H9 (cell line): ENCODE measurements around the gene RAD9B. TPM values are rescaled to one million over a fixed set of nuclear protein-coding genes. Genes with fewer than 3 reads are reported as not detected.

Source experiments
- DNase-seq: peaks from one replicate; pipeline ENCODE4 v3.0.0-alpha.2; 2017
- H2AFZ ChIP-seq: one replicate; pipeline ENCODE4 v1.6.1; 2013; ENCODE audit warnings: mild to moderate bottlenecking, low read length, control low read depth, moderate library complexity
- H2AK5ac ChIP-seq: 2 replicates; pipeline ENCODE4 v1.6.1; 2013; ENCODE audit warnings: low read length, control low read depth, mixed read lengths; ENCODE audit not compliant: insufficient read length
- H2BK120ac ChIP-seq: one replicate; pipeline ENCODE4 v1.6.1; 2013; ENCODE audit warnings: low read depth, mild to moderate bottlenecking, low read length, control low read depth, inconsistent platforms; ENCODE audit not compliant: poor library complexity, severe bottlenecking
- H2BK12ac ChIP-seq: 2 replicates; pipeline ENCODE4 v1.6.1; 2013; ENCODE audit warnings: low read length, control low read depth, mixed read lengths, low read depth; ENCODE audit not compliant: insufficient read length
- H2BK15ac ChIP-seq: 2 replicates; pipeline ENCODE4 v1.6.1; 2013; ENCODE audit warnings: low read depth, low read length, control low read depth
- H2BK20ac ChIP-seq: one replicate; pipeline ENCODE4 v1.6.1; 2013; ENCODE audit warnings: low read depth, mild to moderate bottlenecking, low read length, control low read depth, inconsistent platforms; ENCODE audit not compliant: poor library complexity, severe bottlenecking
- H2BK5ac ChIP-seq: 2 replicates; pipeline ENCODE4 v1.6.1; 2013; ENCODE audit warnings: low read length, control low read depth, mixed read lengths; ENCODE audit not compliant: insufficient read length
- H3K14ac ChIP-seq: 2 replicates; pipeline ENCODE4 v1.6.1; 2013; ENCODE audit warnings: low read length, control low read depth; ENCODE audit not compliant: insufficient read depth
- H3K18ac ChIP-seq: 2 replicates; pipeline ENCODE4 v1.6.1; 2013; ENCODE audit warnings: low read depth, mild to moderate bottlenecking, mixed read lengths, low read length, control low read depth; ENCODE audit not compliant: insufficient read length
- H3K23ac ChIP-seq: 2 replicates; pipeline ENCODE4 v1.6.1; 2013; ENCODE audit warnings: low read length, control low read depth, mixed read lengths, low read depth; ENCODE audit not compliant: insufficient read length
- H3K23me2 ChIP-seq: 2 replicates; pipeline ENCODE4 v1.6.1; 2013; ENCODE audit warnings: low read depth, mild to moderate bottlenecking, mixed read lengths, low read length, control low read depth; ENCODE audit not compliant: insufficient read length, poor library complexity, severe bottlenecking
- H3K27ac ChIP-seq: 2 replicates; pipeline ENCODE4 v1.5.1; 2013; ENCODE audit warnings: low read length, control low read depth, mixed read lengths, low read depth; ENCODE audit not compliant: insufficient read length
- H3K27me3 ChIP-seq: 2 replicates; pipeline ENCODE4 v1.6.1; 2013; ENCODE audit warnings: low read length, control low read depth, inconsistent platforms; ENCODE audit not compliant: insufficient read depth
- H3K4ac ChIP-seq: 2 replicates; pipeline ENCODE4 v1.6.1; 2013; ENCODE audit warnings: low read depth, mild to moderate bottlenecking, control low read depth, inconsistent platforms, low read length, moderate library complexity
- H3K4me1 ChIP-seq: 2 replicates; pipeline ENCODE4 v1.6.1; 2013; ENCODE audit warnings: low read length, control low read depth, inconsistent platforms; ENCODE audit not compliant: insufficient read depth
- H3K4me2 ChIP-seq: 2 replicates; pipeline ENCODE4 v1.6.1; 2013; ENCODE audit warnings: low read length, control low read depth, mixed read lengths; ENCODE audit not compliant: insufficient read length, insufficient read depth
- H3K56ac ChIP-seq: 2 replicates; pipeline ENCODE4 v1.6.1; 2013; ENCODE audit warnings: low read depth, mild to moderate bottlenecking, mixed read lengths, low read length, control low read depth; ENCODE audit not compliant: insufficient read length
- H3K79me1 ChIP-seq: 2 replicates; pipeline ENCODE4 v1.6.1; 2013; ENCODE audit warnings: low read depth, mild to moderate bottlenecking, moderate library complexity, low read length, control low read depth, inconsistent platforms; ENCODE audit not compliant: insufficient read depth, poor library complexity, severe bottlenecking
- H3K79me2 ChIP-seq: 2 replicates; pipeline ENCODE4 v1.6.1; 2013; ENCODE audit warnings: low read length, control low read depth, inconsistent platforms; ENCODE audit not compliant: insufficient read depth
- H3K9ac ChIP-seq: 2 replicates; pipeline ENCODE4 v1.6.1; 2013; ENCODE audit warnings: low read length, control low read depth, mixed read lengths; ENCODE audit not compliant: insufficient read length; ENCODE audit errors: extremely low read depth
- H3K9me3 ChIP-seq: one replicate; pipeline ENCODE4 v1.6.1; 2013; ENCODE audit warnings: low read depth, low read length, inconsistent platforms; ENCODE audit not compliant: control insufficient read depth
- H3T11ph ChIP-seq: one replicate; pipeline ENCODE4 v1.6.1; 2013; ENCODE audit warnings: mild to moderate bottlenecking, low read length, control low read depth, inconsistent platforms
- H4K20me1 ChIP-seq: one replicate; pipeline ENCODE4 v1.6.1; 2013; ENCODE audit not compliant: control insufficient read depth, insufficient read length, insufficient read depth
- H4K5ac ChIP-seq: 2 replicates; pipeline ENCODE4 v1.6.1; 2013; ENCODE audit warnings: low read depth, mild to moderate bottlenecking, mixed read lengths, low read length, control low read depth; ENCODE audit not compliant: insufficient read length
- H4K8ac ChIP-seq: replicated peaks from 2 replicates; pipeline ENCODE4 v1.6.1; 2013; ENCODE audit warnings: low read length, control low read depth, mixed read lengths, low read depth; ENCODE audit not compliant: insufficient read length
- H4K91ac ChIP-seq: 2 replicates; pipeline ENCODE4 v1.6.1; 2013; ENCODE audit warnings: low read depth, mild to moderate bottlenecking, moderate library complexity, mixed read lengths, low read length, control low read depth; ENCODE audit not compliant: insufficient read length
- H3K27ac Mint-ChIP-seq, 3 experiments: 2 replicates in 2 of 3; 3 replicates in 1 of 3; pipeline ENCODE4 v1.8.0; 2020 to 2021; ENCODE audit warnings: mixed read lengths in 3 of 3, mild to moderate bottlenecking in 1 of 3, moderate library complexity in 1 of 3
- H3K27me3 Mint-ChIP-seq: 2 replicates; pipeline ENCODE4 v1.8.0; 2021; ENCODE audit warnings: low read depth, mild to moderate bottlenecking, moderate library complexity, mixed read lengths
- H3K36me3 Mint-ChIP-seq, 3 experiments: 2 replicates in 2 of 3; 3 replicates in 1 of 3; pipeline ENCODE4 v1.8.0; 2020 to 2021; ENCODE audit warnings: low read depth in 3 of 3, mixed read lengths in 3 of 3; ENCODE audit not compliant: insufficient read depth in 1 of 3
- H3K4me1 Mint-ChIP-seq, 2 experiments: 2 replicates each; pipeline ENCODE4 v1.8.0; 2020; ENCODE audit warnings: mixed read lengths in 2 of 2
- H3K4me3 Mint-ChIP-seq, 2 experiments: 2 replicates in 1 of 2; 3 replicates in 1 of 2; pipeline ENCODE4 v1.8.0; 2020 to 2021; ENCODE audit warnings: mild to moderate bottlenecking in 2 of 2, mixed read lengths in 2 of 2, moderate library complexity in 1 of 2
- H3K9me3 Mint-ChIP-seq, 2 experiments: 2 replicates in 1 of 2; 3 replicates in 1 of 2; pipeline ENCODE4 v1.8.0; 2020; ENCODE audit warnings: mild to moderate bottlenecking in 2 of 2, mixed read lengths in 2 of 2, moderate library complexity in 1 of 2
- CTCF ChIP-seq: fragments of 200-600 bp; sonication (generic); conservative IDR thresholded peaks from 3 replicates; pipeline ENCODE4 v1.8.0; 2021; ENCODE audit warnings: antibody characterized with exemption, mild to moderate bottlenecking
- WGBS: extraction: QIAGEN DNeasy Blood & Tissue Kit; methylation state at CpG from one replicate; pipeline ENCODE4 v1.1.7; 2013; ENCODE audit warnings: missing lambda C conversion rate, low lambda C conversion rate, mixed read lengths; ENCODE audit not compliant: insufficient read length; ENCODE audit errors: extremely low coverage; 5-methylcytosine and 5-hydroxymethylcytosine counted together
- total RNA-seq: library from RNA; stranded (reverse); gene quantifications from 2 replicates; pipeline ENCODE4 v1.2.1, GENCODE V29; 2021

Gene RAD9B
- total RNA-seq, 1 experiment from 2014 or later: not detected

DNA sequence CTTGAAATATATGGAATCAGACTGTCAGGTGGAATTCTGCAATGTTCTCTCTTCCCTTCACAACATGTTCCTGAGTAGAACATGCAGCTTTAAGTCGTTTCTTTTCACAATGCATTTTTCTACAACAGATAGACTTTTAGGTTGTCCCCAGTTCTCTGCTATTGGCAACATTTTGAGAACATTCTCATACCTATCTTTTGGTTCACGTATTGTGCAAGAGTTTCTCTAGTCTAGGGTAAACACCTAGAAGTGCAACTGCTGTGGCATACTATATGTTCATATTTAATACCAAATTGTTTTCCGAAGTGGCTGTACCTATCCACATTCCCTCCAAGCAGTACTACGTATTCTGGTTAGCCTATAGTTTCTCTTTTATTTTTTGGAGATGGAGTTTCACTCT lies 48.9 kb downstream of the RAD9B start:
- Mint-ChIP-seq H3K36me3 (peaks cover 8 to 20% (median 16%) of the 10 kb centered on the region in 3 experiments; a peak in 5 of 7 replicates), H3K4me3 (no peak overlapping the region), H3K4me1 (peaks cover 3 to 8% of the 10 kb centered on the region in 2 experiments; a peak in 1 of 4 replicates), H3K27ac (no peak overlapping the region; a peak in 1 of 7 replicates), H3K9me3 (no peaks in the 10 kb centered on the region), H3K27me3 (no peaks in the 10 kb centered on the region)
- no peaks in the 10 kb centered on the region for H3K23me2 ChIP-seq
- no peak overlapping the region for H2BK20ac ChIP-seq
- no peak overlapping the region for H2BK120ac ChIP-seq
- H3T11ph ChIP-seq: no peak overlapping the region
- no peak overlapping the region for H3K23ac ChIP-seq
- no peaks in the 10 kb centered on the region for H3K27me3 ChIP-seq
- H4K5ac ChIP-seq: no peak overlapping the region
- no peak overlapping the region for H2BK15ac ChIP-seq
- no peak overlapping the region for H3K4ac ChIP-seq
- no peaks in the 10 kb centered on the region for H3K79me1 ChIP-seq
- TF ChIP-seq CTCF: no peak
- no peak overlapping the region for H3K9ac ChIP-seq
- no peak overlapping the region for H4K91ac ChIP-seq
- no peak overlapping the region for H2AFZ ChIP-seq
- no peaks in the 10 kb centered on the region for H4K20me1 ChIP-seq
- H4K8ac ChIP-seq: no peak overlapping the region
- no CpG with 5 or more reads among the region's 4 CpGs for WGBS
- H3K4me1 ChIP-seq: no peaks in the 10 kb centered on the region
- H3K79me2 ChIP-seq: peaks cover 1% of the 10 kb centered on the region; the same call in 1 of the 2 replicates
- H3K4me2 ChIP-seq: no peak overlapping the region
- no peak overlapping the region for H2AK5ac ChIP-seq
- H3K27ac ChIP-seq: no peak overlapping the region
- no peak overlapping the region for H3K14ac ChIP-seq
- H2BK5ac ChIP-seq: no peak overlapping the region
- no peak overlapping the region for H3K18ac ChIP-seq
- no peak for DNase-seq
- H3K56ac ChIP-seq: no peak overlapping the region
- no peak overlapping the region for H2BK12ac ChIP-seq
- no peaks in the 10 kb centered on the region for H3K9me3 ChIP-seq

Other genes starting within 250 kb of the RAD9B start
- gene ATP2A2, start 221.1 kb upstream of the RAD9B start, total RNA-seq: 257 and 260 TPM in 2 replicates
- gene ANAPC7, start 98.6 kb upstream of the RAD9B start, total RNA-seq: 87.7 and 91.1 TPM in 2 replicates
- 184 and 188 TPM in 2 replicates for gene ARPC3, start 52.0 kb upstream of the RAD9B start, total RNA-seq
- 45.3 and 47.6 TPM in 2 replicates for gene GPN3, start 34.1 kb upstream of the RAD9B start, total RNA-seq
- 18.1 and 19.8 TPM in 2 replicates for gene FAM216A, start 33.5 kb upstream of the RAD9B start, total RNA-seq
- 77.6 and 81.5 TPM in 2 replicates for gene VPS29, start 220 bp upstream of the RAD9B start, total RNA-seq
- 15.7 and 15.8 TPM in 2 replicates for gene PPTC7, start 81.0 kb downstream of the RAD9B start, total RNA-seq
- 10.9 and 11.1 TPM in 2 replicates for gene TCTN1, start 111.8 kb downstream of the RAD9B start, total RNA-seq
- 5.2 and 5.5 TPM in 2 replicates for gene HVCN1, start 186.8 kb downstream of the RAD9B start, total RNA-seq
- 286 and 290 TPM in 2 replicates for gene PPP1CC, start 240.6 kb downstream of the RAD9B start, total RNA-seq